ENCODE results near the gene STARD3.

- TF ChIP-seq CTCF (IDR thresholded peaks at IDR 0.05) (no peak), POLR2AphosphoS5 (IDR thresholded peaks at IDR 0.05) (no peak), POLR2A (IDR thresholded peaks at IDR 0.05) (no peak), EP300 (IDR thresholded peaks at IDR 0.05) (no peak)
Observed at GRCh38 chr17:39639043-39639442, 2.1 kb downstream of the STARD3 start.
